HepG2 (cell line): ENCODE measurements around the gene COBLL1. TPM values are rescaled to one million over a fixed set of nuclear protein-coding genes. Genes with fewer than 3 reads are reported as not detected.
A peak's percentile ranks its signal among the peaks of the same experiment; 100 is the strongest.

Experiments used
- ADNP ChIP-seq: sonication (generic); formaldehyde crosslinking; IDR thresholded peaks from 2 replicates; pipeline ENCODE4 v1.4.0; 2020; ENCODE audit warnings: missing genetic modification reagents
- ARHGAP35 ChIP-seq: sonication (generic); formaldehyde crosslinking; IDR thresholded peaks from 2 replicates; pipeline ENCODE4 v1.9.0; 2022; ENCODE audit warnings: mild to moderate bottlenecking, inconsistent platforms, moderate library complexity, missing genetic modification reagents, borderline replicate concordance
- FOSL2 ChIP-seq: sonication (generic); formaldehyde crosslinking; IDR thresholded peaks from 2 replicates; pipeline ENCODE4 v1.4.0; 2020; ENCODE audit warnings: missing genetic modification reagents
- KMT2B ChIP-seq: IDR thresholded peaks from 2 replicates; pipeline ENCODE4 v1.6.1; 2016; ENCODE audit warnings: missing genetic modification reagents, missing compliant biosample characterization
- NR2F1 ChIP-seq, 2 experiments: fragments of 450-650 bp in 1 of 2; formaldehyde crosslinking in 1 of 2; IDR thresholded peaks; 2 replicates each; pipeline versions ENCODE4 v1.5.0 to v1.6.1; 2016 to 2020; ENCODE audit warnings: mild to moderate bottlenecking in 1 of 2, missing compliant biosample characterization in 1 of 2, missing genetic modification reagents in 1 of 2, moderate library complexity in 1 of 2
- NR2F2 ChIP-seq: IDR thresholded peaks from 2 replicates; pipeline ENCODE4 v1.6.1; 2012; ENCODE audit warnings: low read depth, inconsistent platforms, borderline replicate concordance
- SAP130 ChIP-seq: IDR thresholded peaks from 2 replicates; pipeline ENCODE4 v1.6.1; 2016; ENCODE audit warnings: low read depth
- SIN3A ChIP-seq: IDR thresholded peaks from 2 replicates; pipeline ENCODE4 v1.6.1; 2011; ENCODE audit warnings: low read depth, mild to moderate bottlenecking, control low read depth, low read length, borderline replicate concordance
- SNAPC2 ChIP-seq: sonication (generic); formaldehyde crosslinking; IDR thresholded peaks from 2 replicates; pipeline ENCODE4 v1.8.1; 2022; ENCODE audit warnings: mild to moderate bottlenecking, missing genetic modification reagents
- ZBTB3 ChIP-seq: sonication (generic); formaldehyde crosslinking; IDR thresholded peaks from 2 replicates; pipeline ENCODE4 v1.4.0; 2020; ENCODE audit warnings: low read depth, mild to moderate bottlenecking, moderate library complexity, missing genetic modification reagents, borderline replicate concordance
- ZEB1 ChIP-seq: IDR thresholded peaks from 2 replicates; pipeline ENCODE4 v1.6.1; 2012; ENCODE audit warnings: mild to moderate bottlenecking, low read depth, inconsistent platforms; ENCODE audit not compliant: insufficient replicate concordance
- ZNF30 ChIP-seq: sonication (generic); formaldehyde crosslinking; IDR thresholded peaks from 2 replicates; pipeline ENCODE4 v1.5.0; 2020; ENCODE audit warnings: mild to moderate bottlenecking, missing genetic modification reagents
- ZNF775 ChIP-seq: sonication (generic); formaldehyde crosslinking; IDR thresholded peaks from 2 replicates; pipeline ENCODE4 v1.4.0; 2020; ENCODE audit warnings: missing genetic modification reagents, mild to moderate bottlenecking, moderate library complexity, borderline replicate concordance
- polyA plus RNA-seq, 8 experiments: library from polyadenylated mRNA; depleted of rRNA in 3 of 8; stranded (reverse) in 7 of 8; unstranded in 1 of 8; fragments of >200 nt; fragmentation: Illumina TruSeq in 4 of 8; extraction: Trizol in 4 of 8; gene quantifications; 2 replicates each; pipeline versions ENCODE4 v1.2.1 to v1.2.3, GENCODE V29; 2011 to 2016; ENCODE audit warnings: low read depth in 4 of 8, missing spikeins in 1 of 8, mixed read lengths in 1 of 8; ENCODE audit not compliant: insufficient read depth in 1 of 8
- total RNA-seq, 5 experiments: library from RNA; depleted of rRNA; stranded (reverse); fragments of >200 nt; fragmentation: Illumina TruSeq; extraction: Trizol; gene quantifications; 2 replicates each; pipeline ENCODE4 v1.2.3, GENCODE V29; 2016; ENCODE audit warnings: low read depth in 1 of 5
- TF ChIP-seq, protein P1 (sequence below): IDR thresholded peaks from 2 replicates; pipeline ENCODE4 v1.6.1; 2016; ENCODE audit warnings: low read depth
- TF ChIP-seq, protein P2 (sequence below): sonication (generic); formaldehyde crosslinking; IDR thresholded peaks from 2 replicates; pipeline ENCODE4 v1.8.0; 2023; ENCODE audit warnings: mild to moderate bottlenecking, missing genetic modification reagents
- TF ChIP-seq, protein P3 (sequence below): sonication (generic); formaldehyde crosslinking; IDR thresholded peaks from 2 replicates; pipeline ENCODE4 v1.8.0; 2022; ENCODE audit warnings: missing genetic modification reagents, mild to moderate bottlenecking, inconsistent platforms, borderline replicate concordance
- TF ChIP-seq, protein P4 (sequence below): sonication (generic); formaldehyde crosslinking; IDR thresholded peaks from 2 replicates; pipeline ENCODE4 v1.8.1; 2023; ENCODE audit warnings: missing genetic modification reagents, inconsistent platforms, borderline replicate concordance
- TF ChIP-seq, protein P5 (sequence below): sonication (generic); formaldehyde crosslinking; IDR thresholded peaks from 2 replicates; pipeline ENCODE4 v1.5.1; 2020; ENCODE audit warnings: mild to moderate bottlenecking, missing genetic modification reagents, moderate library complexity

COBLL1 gene
- total and polyA plus RNA-seq, 2 of the 13 experiments (the other 11 are each of a cell fraction or from before 2014, with no cell fraction given) = 32.6 to 86.8 TPM

DNA sequence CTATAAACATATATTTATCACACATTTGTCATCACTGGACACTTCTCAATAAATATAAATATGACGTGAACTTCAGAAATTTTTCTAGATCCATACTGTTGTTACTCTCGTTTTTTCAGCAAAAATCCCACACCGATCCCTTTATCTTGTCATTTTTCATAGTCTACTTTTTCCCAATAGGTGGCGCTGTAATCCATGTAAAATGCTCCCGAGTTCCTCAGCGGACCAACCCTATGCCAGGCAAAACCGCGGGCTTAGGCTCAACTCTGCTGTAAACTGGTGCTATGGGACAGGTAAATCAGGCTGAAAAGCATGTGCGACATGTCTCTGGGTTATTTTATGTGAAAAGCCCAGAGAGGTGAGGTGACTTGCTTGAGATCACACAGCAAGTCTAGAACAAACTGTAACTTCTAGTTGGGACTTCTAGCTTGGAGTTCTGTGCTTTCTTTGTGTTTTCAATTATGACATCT, 104.0 kb downstream of the COBLL1 start (continued):
- TF ChIP-seq, protein P1, sequence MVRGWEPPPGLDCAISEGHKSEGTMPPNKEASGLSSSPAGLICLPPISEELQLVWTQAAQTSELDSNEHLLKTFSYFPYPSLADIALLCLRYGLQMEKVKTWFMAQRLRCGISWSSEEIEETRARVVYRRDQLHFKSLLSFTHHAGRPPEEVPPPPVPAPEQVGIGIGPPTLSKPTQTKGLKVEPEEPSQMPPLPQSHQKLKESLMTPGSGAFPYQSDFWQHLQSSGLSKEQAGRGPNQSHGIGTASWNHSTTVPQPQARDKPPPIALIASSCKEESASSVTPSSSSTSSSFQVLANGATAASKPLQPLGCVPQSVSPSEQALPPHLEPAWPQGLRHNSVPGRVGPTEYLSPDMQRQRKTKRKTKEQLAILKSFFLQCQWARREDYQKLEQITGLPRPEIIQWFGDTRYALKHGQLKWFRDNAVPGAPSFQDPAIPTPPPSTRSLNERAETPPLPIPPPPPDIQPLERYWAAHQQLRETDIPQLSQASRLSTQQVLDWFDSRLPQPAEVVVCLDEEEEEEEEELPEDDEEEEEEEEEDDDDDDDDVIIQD = peak; percentile 84
- TF ChIP-seq FOSL2 (CRISPR knock-in tag) (peak; percentile 59), ARHGAP35 (no peak), SIN3A (no peak), ADNP (CRISPR knock-in tag) (peak; percentile 90), SAP130 (CRISPR knock-in tag) (peak; percentile 57), NR2F2 (no peak), ZEB1 (peak; percentile 34), ZNF775 (no peak), SNAPC2 (CRISPR knock-in tag) (no peak), ZNF30 (CRISPR knock-in tag) (no peak), NR2F1 (CRISPR knock-in tag; IDR thresholded peaks at IDR 0.05) (0 out of 4 replicates have a peak, but pooled peaks of 1 of the 2 experiments have one; percentile 26), KMT2B (peak; percentile 69), ZBTB3 (CRISPR knock-in tag) (no peak)
- TF ChIP-seq, protein P2, sequence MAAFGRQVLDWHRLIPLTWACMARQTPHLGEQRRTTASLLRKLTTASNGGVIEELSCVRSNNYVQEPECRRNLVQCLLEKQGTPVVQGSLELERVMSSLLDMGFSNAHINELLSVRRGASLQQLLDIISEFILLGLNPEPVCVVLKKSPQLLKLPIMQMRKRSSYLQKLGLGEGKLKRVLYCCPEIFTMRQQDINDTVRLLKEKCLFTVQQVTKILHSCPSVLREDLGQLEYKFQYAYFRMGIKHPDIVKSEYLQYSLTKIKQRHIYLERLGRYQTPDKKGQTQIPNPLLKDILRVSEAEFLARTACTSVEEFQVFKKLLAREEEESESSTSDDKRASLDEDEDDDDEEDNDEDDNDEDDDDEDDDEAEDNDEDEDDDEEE (CRISPR knock-in tag) = no peak
- TF ChIP-seq, protein P3, sequence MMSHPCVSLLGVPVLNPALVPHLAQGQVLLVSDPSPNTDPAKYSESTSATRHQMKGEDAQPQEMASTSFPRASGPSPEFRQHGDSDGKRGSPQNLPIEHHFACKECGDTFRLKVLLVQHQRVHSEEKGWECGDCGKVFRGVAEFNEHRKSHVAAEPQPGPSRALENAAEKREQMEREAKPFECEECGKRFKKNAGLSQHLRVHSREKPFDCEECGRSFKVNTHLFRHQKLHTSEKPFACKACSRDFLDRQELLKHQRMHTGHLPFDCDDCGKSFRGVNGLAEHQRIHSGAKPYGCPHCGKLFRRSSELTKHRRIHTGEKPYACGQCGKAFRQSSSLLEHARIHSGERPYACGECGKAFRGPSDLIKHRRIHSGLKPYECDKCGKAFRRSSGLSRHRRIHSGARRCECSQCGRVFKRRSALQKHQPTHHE = no peak
- TF ChIP-seq, protein P4, sequence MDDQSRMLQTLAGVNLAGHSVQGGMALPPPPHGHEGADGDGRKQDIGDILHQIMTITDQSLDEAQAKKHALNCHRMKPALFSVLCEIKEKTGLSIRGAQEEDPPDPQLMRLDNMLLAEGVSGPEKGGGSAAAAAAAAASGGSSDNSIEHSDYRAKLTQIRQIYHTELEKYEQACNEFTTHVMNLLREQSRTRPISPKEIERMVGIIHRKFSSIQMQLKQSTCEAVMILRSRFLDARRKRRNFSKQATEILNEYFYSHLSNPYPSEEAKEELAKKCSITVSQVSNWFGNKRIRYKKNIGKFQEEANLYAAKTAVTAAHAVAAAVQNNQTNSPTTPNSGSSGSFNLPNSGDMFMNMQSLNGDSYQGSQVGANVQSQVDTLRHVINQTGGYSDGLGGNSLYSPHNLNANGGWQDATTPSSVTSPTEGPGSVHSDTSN (CRISPR knock-in tag) = no peak
- TF ChIP-seq, protein P5, sequence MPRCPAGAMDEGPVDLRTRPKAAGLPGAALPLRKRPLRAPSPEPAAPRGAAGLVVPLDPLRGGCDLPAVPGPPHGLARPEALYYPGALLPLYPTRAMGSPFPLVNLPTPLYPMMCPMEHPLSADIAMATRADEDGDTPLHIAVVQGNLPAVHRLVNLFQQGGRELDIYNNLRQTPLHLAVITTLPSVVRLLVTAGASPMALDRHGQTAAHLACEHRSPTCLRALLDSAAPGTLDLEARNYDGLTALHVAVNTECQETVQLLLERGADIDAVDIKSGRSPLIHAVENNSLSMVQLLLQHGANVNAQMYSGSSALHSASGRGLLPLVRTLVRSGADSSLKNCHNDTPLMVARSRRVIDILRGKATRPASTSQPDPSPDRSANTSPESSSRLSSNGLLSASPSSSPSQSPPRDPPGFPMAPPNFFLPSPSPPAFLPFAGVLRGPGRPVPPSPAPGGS = no peak
